IPS-NIHi11 (cell line): ENCODE results near the gene OR2T29.
"Not testable (repeated sequence)": the region's sequence is repeated elsewhere in the genome, so short reads cannot be mapped to it uniquely, and the experiment has no call there.

Experiments used
- DNase-seq: peaks from one replicate; pipeline ENCODE4 v3.0.0; 2012; ENCODE audit warnings: mixed read lengths, low spot score

Gene OR2T29

GRCh38 chr1:248507773-248508172 lies 54.8 kb downstream of the OR2T29 start, which contains the start of gene OR2G6:
Gene OR2G6 (plus strand): TSS chr1:248508073. CDS start chr1:248521647, 13,574 bp downstream.
- not testable (repeated sequence) for DNase-seq
